Liver (tissue), 9 donors: ENCODE data around the gene AMOTL1. TPM values are rescaled to one million over a fixed set of nuclear protein-coding genes. Genes with fewer than 3 reads are reported as not detected.

Source experiments
- DNase-seq: peaks from one replicate; pipeline ENCODE4 v3.0.0-alpha.2; 2017; ENCODE audit warnings: low spot score
- H3K27ac ChIP-seq, 2 donors: one replicate each; pipeline ENCODE4 v1.7.0; 2013; ENCODE audit warnings: inconsistent platforms in 2 of 2, low read length in 2 of 2, control low read depth in 1 of 2, low read depth in 1 of 2, mild to moderate bottlenecking in 1 of 2
- H3K27me3 ChIP-seq, 4 donors: one replicate each; pipeline versions ENCODE4 v1.6.1 to v1.7.0; 2013; ENCODE audit warnings: low read length in 3 of 4, inconsistent platforms in 1 of 4, mild to moderate bottlenecking in 1 of 4, moderate library complexity in 1 of 4; ENCODE audit not compliant: control insufficient read depth in 4 of 4, insufficient read depth in 4 of 4
- H3K36me3 ChIP-seq, 4 donors: one replicate each; pipeline versions ENCODE4 v1.6.1 to v1.7.0; 2013; ENCODE audit warnings: low read length in 3 of 4, mild to moderate bottlenecking in 3 of 4, low read depth in 1 of 4, moderate library complexity in 1 of 4; ENCODE audit not compliant: control insufficient read depth in 4 of 4, insufficient read depth in 3 of 4
- H3K4me1 ChIP-seq, 4 donors: one replicate each; pipeline versions ENCODE4 v1.6.1 to v1.7.0; 2013; ENCODE audit warnings: low read length in 3 of 4, mild to moderate bottlenecking in 3 of 4, moderate library complexity in 1 of 4; ENCODE audit not compliant: control insufficient read depth in 4 of 4, insufficient read depth in 4 of 4
- H3K4me3 ChIP-seq, 3 donors: one replicate each; pipeline versions ENCODE4 v1.6.1 to v1.7.0; 2013; ENCODE audit warnings: low read length in 3 of 3, control low read depth in 1 of 3, low read depth in 1 of 3, mild to moderate bottlenecking in 1 of 3
- H3K9ac ChIP-seq, 2 donors: one replicate each; pipeline ENCODE4 v1.7.0; 2013; ENCODE audit warnings: low read length in 2 of 2, mild to moderate bottlenecking in 2 of 2, moderate library complexity in 2 of 2, control low read depth in 1 of 2, low read depth in 1 of 2
- H3K9me3 ChIP-seq, 4 donors: one replicate each; pipeline versions ENCODE4 v1.6.1 to v1.7.0; 2013; ENCODE audit warnings: low read length in 3 of 4; ENCODE audit not compliant: control insufficient read depth in 4 of 4
- ATF3 ChIP-seq: IDR thresholded peaks from 2 replicates; pipeline ENCODE4 v1.6.1; 2016; ENCODE audit warnings: antibody characterized with exemption
- CTCF ChIP-seq: fragments of 150-350 bp; IDR thresholded peaks from 2 replicates; pipeline ENCODE4 v1.5.1; 2017; ENCODE audit warnings: improper control_type of control experiment, low read depth, low read length; ENCODE audit not compliant: missing input control
- EGR1 ChIP-seq, 2 donors: IDR thresholded peaks; 2 replicates each; pipeline ENCODE4 v1.6.1; 2016 to 2018; ENCODE audit warnings: antibody characterized with exemption in 2 of 2, low read depth in 2 of 2
- FOXA1 ChIP-seq: IDR thresholded peaks from 2 replicates; pipeline ENCODE4 v1.6.1; 2016; ENCODE audit warnings: antibody characterized with exemption
- FOXA2 ChIP-seq: IDR thresholded peaks from 2 replicates; pipeline ENCODE4 v1.6.1; 2016; ENCODE audit warnings: antibody characterized with exemption
- GABPA ChIP-seq, 2 donors: IDR thresholded peaks in 1 of 2; conservative IDR thresholded peaks in 1 of 2; 2 replicates each; pipeline ENCODE4 v1.6.1; 2016; ENCODE audit warnings: antibody characterized with exemption in 2 of 2, mild to moderate bottlenecking in 1 of 2, moderate library complexity in 1 of 2
- HNF4A ChIP-seq, 2 donors: conservative IDR thresholded peaks; 2 replicates each; pipeline ENCODE4 v1.6.1; 2016; ENCODE audit warnings: antibody characterized with exemption in 2 of 2, mild to moderate bottlenecking in 2 of 2
- JUND ChIP-seq, 2 donors: IDR thresholded peaks; 2 replicates each; pipeline ENCODE4 v1.6.1; 2016; ENCODE audit warnings: antibody characterized with exemption in 2 of 2
- MAX ChIP-seq: IDR thresholded peaks from 2 replicates; pipeline ENCODE4 v1.6.1; 2016; ENCODE audit warnings: antibody characterized with exemption
- RAD21 ChIP-seq, 2 donors: IDR thresholded peaks; 2 replicates each; pipeline ENCODE4 v1.6.1; 2016; ENCODE audit warnings: antibody characterized with exemption in 2 of 2, mild to moderate bottlenecking in 2 of 2
- REST ChIP-seq: IDR thresholded peaks from 2 replicates; pipeline ENCODE4 v1.6.1; 2016; ENCODE audit warnings: antibody characterized with exemption, mild to moderate bottlenecking
- RXRA ChIP-seq, 2 donors: IDR thresholded peaks; 2 replicates each; pipeline ENCODE4 v1.6.1; 2017 to 2018; ENCODE audit warnings: antibody characterized with exemption in 2 of 2, mild to moderate bottlenecking in 1 of 2
- TAF1 ChIP-seq: conservative IDR thresholded peaks from 2 replicates; pipeline ENCODE4 v1.6.1; 2016; ENCODE audit warnings: antibody characterized with exemption, mild to moderate bottlenecking
- YY1 ChIP-seq: IDR thresholded peaks from 2 replicates; pipeline ENCODE4 v1.6.1; 2016; ENCODE audit warnings: antibody characterized with exemption, mild to moderate bottlenecking
- ZBTB33 ChIP-seq: IDR thresholded peaks from 2 replicates; pipeline ENCODE4 v1.6.1; 2016; ENCODE audit warnings: antibody characterized with exemption
- WGBS: extraction: QIAGEN DNeasy Blood & Tissue Kit; methylation state at CpG from one replicate; pipeline ENCODE4 v1.1.7; 2013; 5-methylcytosine and 5-hydroxymethylcytosine counted together
- polyA plus RNA-seq, 2 donors: library from polyadenylated mRNA; stranded (reverse) in 1 of 2; unstranded in 1 of 2; fragments of 200-250 nt in 1 of 2; fragments of >200 nt in 1 of 2; fragmentation: Nextera tagmentation in 1 of 2; extraction: Ambion mirVana in 1 of 2; gene quantifications; one replicate each; pipeline versions ENCODE4 v1.2.1 to v1.2.3, GENCODE V29; 2013 to 2015
- total RNA-seq, 2 donors: library from RNA; depleted of rRNA; stranded (reverse); fragments of >200 nt; gene quantifications; one replicate each; pipeline ENCODE4 v1.2.3, GENCODE V29; 2014
- donor health status: healthy.
- donor health status: healthy.
- donor health status: healthy.
- donor health status: healthy.
- donor health status: healthy.

AMOTL1 gene
- total and polyA plus RNA-seq, 4 donors = 2.2 to 29.5 (median 7.2) TPM

GRCh38 chr11:94825481-94825880 lies 57.3 kb downstream of the AMOTL1 start:
- WGBS = 96% methylated on average over 1 of the region's 1 CpG
- Histone ChIP-seq H3K27me3 (no peaks in the 10 kb centered on the region), H3K4me3 (no peak overlapping the region), H3K36me3 (peaks cover 2 to 47% (median 27%) of the 10 kb centered on the region in 4 donors), H3K9ac (no peak overlapping the region), H3K27ac (no peak overlapping the region), H3K9me3 (no peaks in the 10 kb centered on the region), H3K4me1 (peaks cover 5 to 24% (median 19%) of the 10 kb centered on the region in 4 donors)
- DNase-seq = no peak
- TF ChIP-seq JUND (IDR thresholded peaks at IDR 0.05) (no peak), GABPA (IDR thresholded peaks at IDR 0.05 in 1 of 2, conservative IDR thresholded peaks at IDR 0.05 in 1 of 2) (no peak), ZBTB33 (no peak), MAX (no peak), ATF3 (no peak), CTCF (no peak), TAF1 (no peak), HNF4A (conservative IDR thresholded peaks at IDR 0.05) (no peak), YY1 (no peak)

GRCh38 chr11:94826415-94826814 lies 58.3 kb downstream of the AMOTL1 start:
- Histone ChIP-seq H3K4me1 (peaks cover 7 to 34% (median 28%) of the 10 kb centered on the region in 4 donors), H3K4me3 (no peak overlapping the region), H3K36me3 (peaks cover 2 to 41% (median 27%) of the 10 kb centered on the region in 4 donors), H3K27me3 (no peaks in the 10 kb centered on the region), H3K9ac (no peak overlapping the region), H3K27ac (no peak overlapping the region), H3K9me3 (no peaks in the 10 kb centered on the region)
- WGBS = 93% methylated on average over 7 of the region's 7 CpGs
- no peak for DNase-seq
- no peak for TF ChIP-seq RAD21 (IDR thresholded peaks at IDR 0.05)
- no peak for TF ChIP-seq EGR1 (IDR thresholded peaks at IDR 0.05; ENCODE audit: low read depth in 2 of 2)
- no peak for TF ChIP-seq ZBTB33
- no peak for TF ChIP-seq RXRA (IDR thresholded peaks at IDR 0.05)
- no peak for TF ChIP-seq YY1
- no peak for TF ChIP-seq FOXA2
- TF ChIP-seq MAX = no peak
- TF ChIP-seq HNF4A (conservative IDR thresholded peaks at IDR 0.05) = no peak
- no peak for TF ChIP-seq FOXA1
- TF ChIP-seq REST = no peak
